K562 (cell line): Measurements from ENCODE around the gene GPN1. TPM values are rescaled to one million over a fixed set of nuclear protein-coding genes. Genes with fewer than 3 reads are reported as not detected.

Source experiments
- ATAC-seq: fragments of 200-7000 bp; cut with Tn5 transposase; 3 replicates; pipeline ENCODE4 v1.9.1; 2020; ENCODE audit warnings: moderate library complexity
- BruUV-seq: library from RNA; stranded (reverse); fragments of 400-500 nt; replicated peaks from 2 replicates; lab custom pipeline; 2021; lab: Mats Ljungman, UMichigan
- CTCF ChIA-PET: fragments of 300-600 bp; formaldehyde crosslinking; extraction: SDS; loops from one replicate; lab custom pipeline; 2021; ENCODE audit warnings: low intra/inter-chr PET ratio; lab: Yijun Ruan, JAX
- POLR2A ChIA-PET: fragments of 300-600, 350-650 bp; sonication (Branson Sonifier 250); formaldehyde crosslinking; extraction: SDS; loops from one replicate; lab custom pipeline; 2021; ENCODE audit warnings: antibody characterized with exemption, inconsistent platforms; lab: Yijun Ruan, JAX
- DNase-seq, 4 experiments: peaks; one replicate each; pipeline versions ENCODE4 v3.0.0 to v3.0.0-alpha.2; 2011 to 2018; ENCODE audit warnings: low spot score in 3 of 4, mixed read lengths in 3 of 4; ENCODE audit errors: extremely low read depth in 1 of 4
- FAIRE-seq: peaks from 2 replicates; lab custom pipeline; 2011; peaks lifted over from hg19 to GRCh38; lab: Jason Lieb, UNC
- H2AFZ ChIP-seq: 2 replicates; pipeline ENCODE4 v1.6.0; 2011; ENCODE audit warnings: low read depth, low read length, control low read depth, inconsistent platforms
- H3K27ac ChIP-seq: fragments of 200-600 bp; 3 replicates; pipeline ENCODE4 v1.8.0; 2011; ENCODE audit warnings: low read depth, mild to moderate bottlenecking, control low read depth, inconsistent platforms, low read length, moderate library complexity, mixed read lengths; ENCODE audit errors: extremely low read depth
- H3K27me3 ChIP-seq, 2 experiments: fragments of 300-600 bp in 1 of 2; 2 replicates in 1 of 2; 3 replicates in 1 of 2; pipeline versions ENCODE4 v1.6.0 to v1.8.0; 2011; ENCODE audit warnings: inconsistent platforms in 2 of 2, low read length in 2 of 2, mild to moderate bottlenecking in 1 of 2, mixed read lengths in 1 of 2, moderate library complexity in 1 of 2; ENCODE audit not compliant: control insufficient read depth in 2 of 2, insufficient read depth in 2 of 2
- H3K36me3 ChIP-seq: fragments of 300-600 bp; 3 replicates; pipeline ENCODE4 v1.8.0; 2011; ENCODE audit warnings: mild to moderate bottlenecking, low read length, inconsistent platforms; ENCODE audit not compliant: control insufficient read depth, insufficient read depth
- H3K4me1 ChIP-seq, 2 experiments: fragments of 200-600 bp in 1 of 2; replicated peaks in 1 of 2; 2 replicates in 1 of 2; 3 replicates in 1 of 2; pipeline versions ENCODE4 v1.5.1 to v1.8.0; 2011; ENCODE audit warnings: inconsistent platforms in 2 of 2, low read length in 2 of 2, mild to moderate bottlenecking in 1 of 2, mixed read lengths in 1 of 2, moderate library complexity in 1 of 2; ENCODE audit not compliant: control insufficient read depth in 2 of 2, insufficient read depth in 2 of 2
- H3K4me2 ChIP-seq: 2 replicates; pipeline ENCODE4 v1.6.1; 2011; ENCODE audit warnings: low read length, control low read depth, inconsistent platforms, mixed read lengths; ENCODE audit not compliant: insufficient read depth
- H3K4me3 ChIP-seq: fragments of 200-600 bp; sonication (generic), shearing (Covaris generic); 2 replicates; pipeline ENCODE4 v1.5.1; 2016; ENCODE audit warnings: control low read depth, inconsistent platforms
- H3K79me2 ChIP-seq: fragments of 200-600 bp; 3 replicates; pipeline ENCODE4 v1.8.0; 2011; ENCODE audit warnings: low read length, inconsistent platforms; ENCODE audit not compliant: control insufficient read depth, insufficient read depth
- H3K9ac ChIP-seq, 2 experiments: 2 replicates each; pipeline versions ENCODE4 v1.6.0 to v1.6.1; 2011; ENCODE audit warnings: low read depth in 2 of 2, low read length in 2 of 2, control low read depth in 1 of 2, inconsistent platforms in 1 of 2, mild to moderate bottlenecking in 1 of 2, mixed read lengths in 1 of 2; ENCODE audit not compliant: insufficient read depth in 1 of 2
- H3K9me1 ChIP-seq: one replicate; pipeline ENCODE4 v1.6.0; 2011; ENCODE audit warnings: inconsistent platforms, mild to moderate bottlenecking, low read length, moderate library complexity; ENCODE audit not compliant: control insufficient read depth, insufficient read depth
- H3K9me3 ChIP-seq: replicated peaks from 2 replicates; pipeline ENCODE4 v1.5.1; 2011; ENCODE audit warnings: low read depth, low read length, inconsistent platforms; ENCODE audit not compliant: control insufficient read depth, insufficient read depth
- H4K20me1 ChIP-seq: replicated peaks from 2 replicates; pipeline ENCODE4 v1.6.1; 2011; ENCODE audit warnings: low read length, inconsistent platforms, mixed read lengths; ENCODE audit not compliant: control insufficient read depth, insufficient read depth
- CREB1 ChIP-seq, 2 experiments: sonication (generic) in 1 of 2; formaldehyde crosslinking in 1 of 2; IDR thresholded peaks; 2 replicates each; pipeline versions ENCODE4 v1.6.1 to v1.8.0; 2012 to 2022; ENCODE audit warnings: inconsistent platforms in 1 of 2, mild to moderate bottlenecking in 1 of 2, missing genetic modification reagents in 1 of 2, moderate library complexity in 1 of 2
- GTF2B ChIP-seq: IDR thresholded peaks from 2 replicates; pipeline ENCODE4 v1.6.1; 2011; ENCODE audit not compliant: insufficient read length; ENCODE audit errors: extremely low read depth
- NFRKB ChIP-seq: fragments of 450-650 bp; IDR thresholded peaks from 2 replicates; pipeline ENCODE4 v1.6.1; 2016; ENCODE audit warnings: low read depth
- SAFB2 ChIP-seq: fragments of 200-400 bp; formaldehyde crosslinking; IDR thresholded peaks from 2 replicates; pipeline ENCODE4 v1.6.1; 2018; ENCODE audit warnings: borderline replicate concordance, low read length, low read depth, moderate library complexity; ENCODE audit not compliant: severe bottlenecking
- STAT6 ChIP-seq: sonication (generic); formaldehyde crosslinking; IDR thresholded peaks from 2 replicates; pipeline ENCODE4 v1.8.1; 2023; ENCODE audit warnings: mild to moderate bottlenecking, missing genetic modification reagents
- TAF7 ChIP-seq: fragments of 450-650 bp; IDR thresholded peaks from 2 replicates; pipeline ENCODE4 v1.6.1; 2016; ENCODE audit warnings: missing genetic modification characterization, missing compliant biosample characterization
- TRIM28 ChIP-seq: fragments of 450-650 bp; IDR thresholded peaks from 2 replicates; pipeline ENCODE4 v1.6.1; 2017
- ZC3H4 ChIP-seq: sonication (generic); formaldehyde crosslinking; IDR thresholded peaks from 2 replicates; pipeline ENCODE4 v1.9.0; 2021; ENCODE audit warnings: missing genetic modification reagents, borderline replicate concordance
- ZNF77 ChIP-seq: fragments of 250-450 bp; sonication (Bioruptor Pico); IDR thresholded peaks from 2 replicates; pipeline ENCODE4 v1.5.0; 2020
- WGBS: fragments of 100-300 bp; shearing (Covaris generic); methylation state at CpG from one replicate; pipeline ENCODE4 v1.1.6; 2016; ENCODE audit warnings: low coverage, mixed read lengths; ENCODE audit not compliant: insufficient coverage; ENCODE audit errors: missing lambda C conversion rate; 5-methylcytosine and 5-hydroxymethylcytosine counted together
- in situ Hi-C: fragments of 300-500 bp; cut with MboI; formaldehyde crosslinking; loops from 4 replicates; pipeline ENCODE4 v1.15.0; 2018; ENCODE audit warnings: inconsistent platforms, mixed read lengths
- intact Hi-C: fragments of 100-400 bp; cut with micrococcal nuclease; formaldehyde crosslinking; loops from 2 replicates; pipeline ENCODE4 v1.14.2; 2022
- polyA plus RNA-seq, 8 experiments: library from polyadenylated mRNA; depleted of rRNA in 4 of 8; stranded (reverse) in 5 of 8; unstranded in 3 of 8; fragments of >200 nt; fragmentation: Nextera tagmentation in 2 of 8; fragmentation: Illumina TruSeq in 1 of 8; extraction: Ambion mirVana in 2 of 8; extraction: Trizol in 1 of 8; gene quantifications; 2 replicates each; pipeline versions ENCODE4 v1.2.1 to v1.2.3, GENCODE V29; 2011 to 2014; ENCODE audit warnings: inconsistent platforms in 1 of 8, missing spikeins in 1 of 8
- total RNA-seq, 7 experiments: library from RNA; depleted of rRNA in 6 of 7; stranded (reverse); fragments of >200 nt in 6 of 7; fragmentation: Illumina TruSeq in 2 of 7; extraction: Trizol in 2 of 7; gene quantifications; 2 replicates each; pipeline versions ENCODE4 v1.2.1 to v1.2.3, GENCODE V29; 2011 to 2021; ENCODE audit warnings: low replicate concordance in 1 of 7
- TF ChIP-seq, protein P1 (sequence below): fragments of 450-650 bp; IDR thresholded peaks from 2 replicates; pipeline ENCODE4 v1.6.1; 2017; ENCODE audit warnings: mild to moderate bottlenecking, moderate library complexity

Gene GPN1
- total and polyA plus RNA-seq, 9 of the 15 experiments (the other 6 are each of a cell fraction or from before 2014, with no cell fraction given) = 23.4 to 171 (median 48.2) TPM

DNA sequence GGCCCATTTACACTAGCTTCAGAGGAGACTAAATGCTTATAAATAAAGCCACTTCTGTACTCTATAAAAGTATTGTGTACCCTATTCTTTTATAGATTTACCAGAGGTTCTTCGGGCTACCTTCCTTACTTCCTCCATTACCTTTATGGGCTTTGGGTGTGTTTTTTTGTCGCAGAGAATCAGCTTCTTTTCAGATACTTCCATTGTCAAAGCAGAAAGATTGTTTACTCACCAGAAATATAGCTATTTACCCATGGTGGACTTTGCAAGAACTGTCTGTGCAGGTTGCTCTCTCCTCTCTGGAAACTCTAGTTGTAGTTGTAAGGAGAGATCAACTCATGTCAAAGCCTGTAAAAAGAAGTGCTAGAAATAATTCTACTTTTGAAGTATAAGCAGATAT, 14.9 kb upstream of the GPN1 start:
- no peak overlapping the region for H3K4me3 ChIP-seq
- H3K4me1 ChIP-seq = no peaks in the 10 kb centered on the region
- BruUV-seq = no TSS peak
- no peak overlapping the region for H3K27ac ChIP-seq
- TF ChIP-seq NFRKB = no peak
- TF ChIP-seq, protein P1, sequence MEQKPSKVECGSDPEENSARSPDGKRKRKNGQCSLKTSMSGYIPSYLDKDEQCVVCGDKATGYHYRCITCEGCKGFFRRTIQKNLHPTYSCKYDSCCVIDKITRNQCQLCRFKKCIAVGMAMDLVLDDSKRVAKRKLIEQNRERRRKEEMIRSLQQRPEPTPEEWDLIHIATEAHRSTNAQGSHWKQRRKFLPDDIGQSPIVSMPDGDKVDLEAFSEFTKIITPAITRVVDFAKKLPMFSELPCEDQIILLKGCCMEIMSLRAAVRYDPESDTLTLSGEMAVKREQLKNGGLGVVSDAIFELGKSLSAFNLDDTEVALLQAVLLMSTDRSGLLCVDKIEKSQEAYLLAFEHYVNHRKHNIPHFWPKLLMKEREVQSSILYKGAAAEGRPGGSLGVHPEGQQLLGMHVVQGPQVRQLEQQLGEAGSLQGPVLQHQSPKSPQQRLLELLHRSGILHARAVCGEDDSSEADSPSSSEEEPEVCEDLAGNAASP = no peak
- TF ChIP-seq CREB1 (IDR thresholded peaks at IDR 0.05) = no peak
- TF ChIP-seq CREB1 (CRISPR knock-in tag; IDR thresholded peaks at IDR 0.05) = no peak
- no peak for TF ChIP-seq ZC3H4
- no peak for TF ChIP-seq SAFB2
- TF ChIP-seq ZNF77 (CRISPR knock-in tag) = no peak
- no peak for TF ChIP-seq GTF2B
- TF ChIP-seq STAT6 (CRISPR knock-in tag) = no peak
- no peak for TF ChIP-seq TAF7 (tag)
- no peak for TF ChIP-seq TRIM28
- CTCF ChIA-PET = no interaction called here
- H3K4me2 ChIP-seq = no peak overlapping the region
- H3K9me3 ChIP-seq = no peaks in the 10 kb centered on the region
- no peak overlapping the region for H2AFZ ChIP-seq
- peaks cover 2% of the 10 kb centered on the region; the same call in 2 of the 3 replicates for H3K79me2 ChIP-seq
- in situ Hi-C loops = no loop called here
- intact Hi-C loops = no loop called here
- no peaks in the 10 kb centered on the region for H3K27me3 ChIP-seq
- no peaks in the 10 kb centered on the region for H3K9me1 ChIP-seq
- POLR2A ChIA-PET = interaction anchor here (0.6 to 1.2 kb wide), 5 partner anchors 15 to 332 kb away, joined by 3 read pairs; partner anchors contain the start of genes CCDC121, GPN1 and TRIM54
- no peaks in the 10 kb centered on the region for H4K20me1 ChIP-seq
- no peak for DNase-seq
- no peak for FAIRE-seq
- no peak for ATAC-seq
- 89% methylated on average over 2 of the region's 2 CpGs for WGBS
- no peak overlapping the region for H3K9ac ChIP-seq
- H3K36me3 ChIP-seq = peaks cover 81% of the 10 kb centered on the region
